ENCODE data around the gene PRKAB1. TPM values are rescaled to one million over a fixed set of nuclear protein-coding genes. Genes with fewer than 3 reads are reported as not detected.

PRKAB1 gene
- total RNA-seq, 2 donors from 2014 or later = 52.3 to 63.7 TPM

DNA sequence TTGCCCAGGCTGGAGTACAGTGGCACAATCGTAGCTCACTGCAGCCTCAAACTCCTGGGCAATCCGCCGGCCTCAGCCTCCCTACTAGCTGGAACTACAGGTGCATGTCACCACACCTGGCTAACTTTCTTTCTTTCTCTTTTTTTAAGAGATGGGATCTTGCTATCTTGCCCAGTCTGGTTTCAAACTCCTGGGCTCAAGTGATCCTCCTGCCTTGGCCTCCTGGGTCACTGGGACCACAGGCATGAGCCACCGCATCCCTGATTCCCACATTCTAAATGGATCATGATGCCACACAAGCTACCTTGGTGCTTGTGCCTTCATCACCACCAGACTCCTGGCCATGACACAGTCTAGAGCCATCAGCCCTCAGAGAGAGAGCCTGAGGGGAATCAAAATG is 43.8 kb downstream of the PRKAB1 start:
- Mint-ChIP-seq H3K36me3 (ENCODE audit: insufficient read depth in 2 of 2) (peaks cover 8 to 36% of the 10 kb centered on the region in 2 donors), H3K4me1 (ENCODE audit: low read depth) (peaks cover 12% of the 10 kb centered on the region), H3K27me3 (ENCODE audit: low read depth) (no peaks in the 10 kb centered on the region), H3K9me3 (peaks cover 2 to 5% of the 10 kb centered on the region in 2 donors), H3K4me3 (no peak overlapping the region), H3K27ac (no peak overlapping the region)
- no peak for ATAC-seq (replicated peaks in 1 of 2)
- no peak for DNase-seq

DNA sequence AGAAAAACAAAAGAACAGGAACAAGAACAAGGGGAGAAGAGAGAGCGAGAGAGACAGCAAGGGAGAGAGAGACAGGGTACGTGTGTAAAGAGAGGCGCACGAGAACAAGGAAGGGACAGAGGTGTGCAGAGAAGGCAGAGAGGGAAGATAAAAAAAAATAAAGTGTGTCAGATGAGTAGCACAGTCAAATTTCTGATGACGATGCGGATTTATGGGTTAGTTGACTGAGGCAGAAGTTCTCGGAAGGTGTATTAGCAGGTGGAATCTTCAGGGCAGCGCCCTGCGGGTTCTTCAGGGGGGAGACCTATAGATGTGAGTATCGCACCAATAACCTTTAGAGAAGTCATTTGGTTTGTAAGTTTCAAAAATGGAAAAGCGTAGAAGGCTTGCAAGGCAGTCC is 44.8 kb downstream of the PRKAB1 start:
- H3K27ac Mint-ChIP-seq = no peak overlapping the region
- H3K9me3 Mint-ChIP-seq = peaks cover 0 to 5% of the 10 kb centered on the region in 2 donors
- ATAC-seq (replicated peaks in 1 of 2) = no peak

DNA sequence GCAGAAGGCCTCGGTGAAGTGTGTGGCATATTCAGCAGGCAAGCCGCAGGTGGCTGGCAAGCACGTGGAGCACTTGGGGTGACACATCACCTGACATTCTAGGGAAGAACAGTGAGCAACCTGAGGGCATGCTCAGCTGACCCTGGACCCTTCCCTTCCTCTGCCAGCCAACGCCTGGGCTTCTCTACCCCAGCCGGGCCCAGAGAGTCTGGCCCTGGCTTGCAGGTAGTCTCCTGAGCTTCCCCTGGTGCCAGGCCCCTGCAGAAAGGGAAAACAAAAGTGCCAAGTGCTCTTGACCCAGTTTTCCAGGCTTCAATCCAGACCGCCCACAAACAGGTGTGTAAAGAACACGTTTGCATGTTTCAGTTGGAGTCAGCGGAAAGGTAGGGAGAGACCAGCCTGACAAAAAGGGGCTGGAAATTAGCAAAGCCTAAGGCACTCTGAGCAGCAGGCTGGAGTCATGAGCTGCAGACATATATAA is 45.7 kb downstream of the PRKAB1 start:
- peaks cover 0 to 5% of the 10 kb centered on the region in 2 donors for H3K9me3 Mint-ChIP-seq
- ATAC-seq (replicated peaks in 1 of 2) (no peak), DNase-seq (no peak)
- H3K4me1 Mint-ChIP-seq (ENCODE audit: low read depth) = peaks cover 12% of the 10 kb centered on the region
- no peaks in the 10 kb centered on the region for H3K27me3 Mint-ChIP-seq (ENCODE audit: low read depth)
- no peak overlapping the region for H3K4me3 Mint-ChIP-seq
- H3K27ac Mint-ChIP-seq = no peak overlapping the region
- peaks cover 8 to 30% of the 10 kb centered on the region in 2 donors for H3K36me3 Mint-ChIP-seq (ENCODE audit: insufficient read depth in 2 of 2)

More for the DNA sequence above, 44.8 kb downstream of the PRKAB1 start:
- peaks cover 8 to 30% of the 10 kb centered on the region in 2 donors for H3K36me3 Mint-ChIP-seq (ENCODE audit: insufficient read depth in 2 of 2)
- H3K4me1 Mint-ChIP-seq (ENCODE audit: low read depth) = peaks cover 12% of the 10 kb centered on the region
- no peak for DNase-seq
- H3K4me3 Mint-ChIP-seq = no peak overlapping the region
- no peaks in the 10 kb centered on the region for H3K27me3 Mint-ChIP-seq (ENCODE audit: low read depth)

DNA sequence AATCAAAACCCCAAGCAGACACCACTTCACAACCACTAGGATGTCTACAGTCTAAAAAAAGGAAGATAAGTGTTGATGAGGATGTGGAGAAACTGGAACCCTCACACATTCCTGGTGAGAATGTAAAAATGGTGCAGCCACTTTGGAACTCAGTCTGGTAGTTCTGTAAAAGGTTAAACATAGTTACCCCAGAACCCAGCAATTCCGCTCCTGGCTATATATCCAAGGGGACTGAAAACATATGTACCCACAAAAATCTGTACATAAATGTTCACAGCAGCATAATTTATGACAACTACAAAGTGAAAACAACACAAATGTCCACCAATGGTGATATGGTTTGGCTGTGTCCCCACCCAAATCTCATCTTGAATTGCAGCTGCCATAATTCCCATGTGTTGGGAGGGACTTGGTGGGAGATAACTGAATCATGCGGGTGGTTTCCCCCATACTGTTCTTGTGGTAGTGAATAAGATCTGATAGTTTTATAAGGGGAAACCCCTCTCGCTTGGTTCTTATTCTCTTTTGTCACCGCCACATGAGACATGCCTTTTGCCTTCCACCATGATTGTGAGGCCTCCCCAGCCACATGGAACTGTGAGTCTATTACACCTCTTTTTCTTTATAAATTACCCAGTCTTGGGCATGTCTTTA is 46.8 kb downstream of the PRKAB1 start:
- ATAC-seq (replicated peaks in 1 of 2) (no peak), DNase-seq (no peak)
- peaks cover 0 to 5% of the 10 kb centered on the region in 2 donors for H3K9me3 Mint-ChIP-seq
- peaks cover 12% of the 10 kb centered on the region for H3K4me1 Mint-ChIP-seq (ENCODE audit: low read depth)
- H3K27ac Mint-ChIP-seq = no peak overlapping the region
- no peak overlapping the region for H3K4me3 Mint-ChIP-seq
- no peaks in the 10 kb centered on the region for H3K27me3 Mint-ChIP-seq (ENCODE audit: low read depth)
- peaks cover 11 to 30% of the 10 kb centered on the region in 2 donors for H3K36me3 Mint-ChIP-seq (ENCODE audit: insufficient read depth in 2 of 2)

DNA sequence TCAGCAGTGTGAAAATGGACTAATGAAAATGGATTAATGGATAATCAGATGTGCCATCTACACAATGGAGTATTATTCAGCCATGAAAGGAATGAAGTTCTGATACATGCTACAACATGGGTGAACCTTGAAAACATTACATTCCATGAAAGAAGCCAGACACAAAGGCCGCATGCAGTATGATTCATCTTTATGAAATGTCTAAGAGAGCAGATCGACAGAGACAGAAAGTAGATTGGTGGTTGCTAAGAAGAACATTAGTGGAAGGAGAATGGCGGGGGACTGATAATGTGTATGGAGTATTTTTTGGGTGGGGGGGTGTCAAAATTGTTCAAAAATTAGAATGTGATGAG is 47.3 kb downstream of the PRKAB1 start:
- Mint-ChIP-seq H3K27ac (no peak overlapping the region), H3K4me3 (no peak overlapping the region), H3K27me3 (ENCODE audit: low read depth) (no peaks in the 10 kb centered on the region), H3K36me3 (ENCODE audit: insufficient read depth in 2 of 2) (peaks cover 11 to 30% of the 10 kb centered on the region in 2 donors), H3K4me1 (ENCODE audit: low read depth) (peaks cover 12% of the 10 kb centered on the region), H3K9me3 (peaks cover 0 to 5% of the 10 kb centered on the region in 2 donors)
- ATAC-seq (replicated peaks in 1 of 2) (no peak), DNase-seq (no peak)

DNA sequence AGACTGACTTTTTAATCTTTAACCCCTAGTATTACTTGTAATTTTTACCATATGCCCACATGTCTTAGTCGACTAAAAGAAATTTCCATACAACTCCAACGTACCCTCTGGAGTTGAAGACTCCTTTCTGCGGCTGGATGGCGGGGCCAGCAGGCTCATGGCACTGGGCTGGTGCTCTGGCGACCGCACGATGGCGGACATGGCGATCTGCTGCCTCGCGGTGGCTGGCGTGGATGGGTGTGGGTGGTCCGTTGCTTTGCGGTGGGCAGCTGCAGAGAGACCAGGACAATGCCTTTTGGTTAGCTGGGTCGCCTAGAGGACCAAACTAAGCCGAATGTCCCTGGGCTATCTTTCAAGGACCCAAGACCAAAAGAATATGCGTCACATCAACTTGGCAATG is 50.2 kb downstream of the PRKAB1 start:
- Mint-ChIP-seq H3K4me3 (no peak overlapping the region), H3K27me3 (ENCODE audit: low read depth) (no peaks in the 10 kb centered on the region), H3K4me1 (ENCODE audit: low read depth) (peaks cover 12% of the 10 kb centered on the region), H3K36me3 (ENCODE audit: insufficient read depth in 2 of 2) (peaks cover 8 to 24% of the 10 kb centered on the region in 2 donors), H3K9me3 (peaks cover 0 to 5% of the 10 kb centered on the region in 2 donors), H3K27ac (no peak overlapping the region)
- ATAC-seq (replicated peaks in 1 of 2) (no peak), DNase-seq (no peak)

DNA sequence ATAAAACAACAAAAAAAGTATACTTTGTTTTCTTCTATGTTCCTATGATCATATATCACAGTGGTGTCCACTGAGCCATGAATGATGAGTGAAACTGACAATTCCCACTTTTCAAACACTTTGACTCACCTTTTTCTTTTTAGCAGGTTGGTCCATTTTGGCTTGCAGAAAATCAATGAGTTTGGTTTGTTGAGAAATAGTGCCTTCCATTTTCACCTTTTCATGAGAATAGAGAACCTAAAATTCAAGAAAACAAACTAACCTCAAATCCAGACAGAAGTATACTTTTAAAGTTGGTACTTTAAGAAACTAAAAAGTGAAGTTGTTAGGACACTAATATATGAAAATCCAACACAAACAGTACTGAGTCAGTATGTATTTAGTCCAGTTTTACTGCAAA is 52.4 kb downstream of the PRKAB1 start:
- Mint-ChIP-seq H3K27ac (no peak overlapping the region), H3K36me3 (ENCODE audit: insufficient read depth in 2 of 2) (peaks cover 3 to 11% of the 10 kb centered on the region in 2 donors), H3K9me3 (peaks cover 0 to under 1% of the 10 kb centered on the region in 2 donors), H3K4me3 (no peak overlapping the region), H3K4me1 (ENCODE audit: low read depth) (peaks cover 8% of the 10 kb centered on the region), H3K27me3 (ENCODE audit: low read depth) (no peaks in the 10 kb centered on the region)
- ATAC-seq (replicated peaks in 1 of 2) (no peak), DNase-seq (no peak)

DNA sequence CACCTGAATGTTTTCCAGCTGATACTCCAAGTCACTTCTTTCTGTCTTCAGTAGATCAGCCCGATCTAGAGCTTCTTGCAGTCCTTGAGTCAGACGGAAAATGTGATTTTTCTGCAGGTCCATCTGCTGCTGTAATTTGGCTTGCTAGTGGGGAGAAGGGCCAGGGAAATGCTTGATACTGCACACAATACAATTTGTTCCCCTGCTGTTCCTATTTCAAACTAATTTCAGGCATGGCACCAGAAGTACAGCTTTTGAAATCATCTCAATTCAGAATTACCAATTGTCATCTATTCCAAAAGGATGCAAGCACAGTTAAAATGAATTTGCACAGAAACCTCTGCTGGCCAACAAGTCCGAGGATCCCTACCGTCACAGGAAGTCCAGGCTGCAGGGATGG is 53.4 kb downstream of the PRKAB1 start:
- H3K27ac Mint-ChIP-seq = no peak overlapping the region
- H3K36me3 Mint-ChIP-seq (ENCODE audit: insufficient read depth in 2 of 2) = peaks cover 3 to 9% of the 10 kb centered on the region in 2 donors
- H3K4me1 Mint-ChIP-seq (ENCODE audit: low read depth) = peaks cover 5% of the 10 kb centered on the region
- DNase-seq (no peak), ATAC-seq (replicated peaks in 1 of 2) (no peak)
- no peaks in the 10 kb centered on the region for H3K27me3 Mint-ChIP-seq (ENCODE audit: low read depth)
- no peaks in the 10 kb centered on the region for H3K9me3 Mint-ChIP-seq
- no peak overlapping the region for H3K4me3 Mint-ChIP-seq

DNA sequence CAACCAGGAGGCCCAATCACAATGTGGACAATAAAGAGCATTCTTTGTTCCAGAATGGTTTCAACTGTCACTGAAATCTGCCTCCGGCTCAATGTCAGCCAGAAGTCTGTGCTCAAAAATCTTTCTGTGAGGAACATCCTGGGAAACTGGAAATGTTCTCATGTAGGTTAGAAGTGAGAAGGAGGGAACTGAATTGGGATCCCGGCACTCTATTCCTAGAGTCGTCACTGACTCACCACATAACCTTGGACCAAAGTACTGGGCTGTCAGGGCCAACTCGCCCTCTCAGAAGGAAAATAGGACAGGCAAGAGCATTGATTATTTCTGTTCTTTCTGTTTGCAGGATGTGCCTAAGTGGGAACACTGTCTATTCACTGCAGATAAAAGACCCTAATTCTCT is 57.6 kb downstream of the PRKAB1 start:
- ATAC-seq (replicated peaks in 1 of 2) (no peak), DNase-seq (no peak)
- Mint-ChIP-seq H3K36me3 (ENCODE audit: insufficient read depth in 2 of 2) (peaks cover 0 to 7% of the 10 kb centered on the region in 2 donors), H3K4me3 (no peak overlapping the region), H3K4me1 (ENCODE audit: low read depth) (peaks cover 7% of the 10 kb centered on the region), H3K9me3 (no peaks in the 10 kb centered on the region), H3K27me3 (ENCODE audit: low read depth) (no peaks in the 10 kb centered on the region), H3K27ac (no peak overlapping the region)

DNA sequence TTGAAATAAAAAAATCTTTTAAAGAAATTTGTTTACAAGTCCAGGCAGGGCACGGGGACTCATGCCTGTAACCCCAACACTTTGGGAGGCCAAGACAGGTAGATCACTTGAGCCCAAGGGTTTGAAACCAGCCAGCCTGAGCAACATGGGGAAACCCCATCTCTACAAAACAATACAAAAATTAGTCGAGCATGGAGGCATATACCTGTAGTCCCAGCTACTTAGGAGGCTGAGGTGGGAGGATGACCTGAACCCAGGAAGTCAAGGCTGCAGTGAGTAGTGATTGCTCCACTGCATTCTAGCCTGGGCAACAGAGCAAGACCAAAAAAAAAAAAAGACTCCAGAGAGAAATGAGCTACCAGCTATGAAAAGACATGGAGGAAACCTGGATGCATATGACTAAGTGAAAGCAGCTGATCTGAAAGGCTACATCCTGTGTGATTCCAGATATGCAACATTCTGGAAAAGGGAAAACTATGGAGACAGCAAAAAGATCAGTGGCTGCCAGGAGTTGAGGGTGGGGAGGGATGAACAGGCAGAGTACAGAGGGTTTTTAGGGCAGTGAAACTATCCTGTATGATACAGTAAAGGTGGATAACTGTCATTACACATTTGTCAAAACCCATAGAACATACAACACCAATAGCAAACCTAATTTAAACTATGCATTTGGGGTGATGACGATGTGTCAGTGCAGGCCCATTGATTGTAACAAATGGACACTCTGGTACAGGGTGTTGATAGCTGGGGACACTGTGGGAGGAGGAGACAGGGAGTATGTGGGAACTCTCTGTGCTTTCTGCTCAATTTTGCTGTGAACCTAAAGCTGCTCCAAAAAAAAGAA is 59.9 kb downstream of the PRKAB1 start:
- DNase-seq (no peak), ATAC-seq (replicated peaks in 1 of 2) (no peak)
- Mint-ChIP-seq H3K27ac (no peak overlapping the region), H3K4me3 (no peak overlapping the region), H3K9me3 (no peaks in the 10 kb centered on the region), H3K27me3 (ENCODE audit: low read depth) (no peaks in the 10 kb centered on the region), H3K36me3 (ENCODE audit: insufficient read depth in 2 of 2) (peaks cover 0 to 11% of the 10 kb centered on the region in 2 donors), H3K4me1 (ENCODE audit: low read depth) (peaks cover 12% of the 10 kb centered on the region)

DNA sequence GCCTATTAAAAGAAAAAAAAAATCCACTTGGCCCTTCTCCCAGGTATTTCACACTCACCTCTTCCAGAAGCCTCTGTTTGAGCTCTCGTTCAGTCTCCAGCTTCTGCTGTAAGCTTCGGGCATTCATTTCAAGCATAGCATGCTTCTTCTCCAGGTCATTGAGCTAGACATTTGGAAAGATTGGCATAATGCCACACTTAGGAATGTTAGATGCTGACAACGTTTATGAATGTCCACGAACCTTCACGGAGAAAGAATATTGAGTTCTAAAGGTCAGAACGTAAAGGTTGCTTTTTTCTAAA is 60.5 kb downstream of the PRKAB1 start:
- ATAC-seq (replicated peaks in 1 of 2) (no peak), DNase-seq (no peak)
- no peak overlapping the region for H3K27ac Mint-ChIP-seq
- peaks cover 12% of the 10 kb centered on the region for H3K4me1 Mint-ChIP-seq (ENCODE audit: low read depth)
- H3K36me3 Mint-ChIP-seq (ENCODE audit: insufficient read depth in 2 of 2) = peaks cover 0 to 13% of the 10 kb centered on the region in 2 donors
- H3K4me3 Mint-ChIP-seq = no peak overlapping the region
- H3K27me3 Mint-ChIP-seq (ENCODE audit: low read depth) = no peaks in the 10 kb centered on the region
- no peaks in the 10 kb centered on the region for H3K9me3 Mint-ChIP-seq

DNA sequence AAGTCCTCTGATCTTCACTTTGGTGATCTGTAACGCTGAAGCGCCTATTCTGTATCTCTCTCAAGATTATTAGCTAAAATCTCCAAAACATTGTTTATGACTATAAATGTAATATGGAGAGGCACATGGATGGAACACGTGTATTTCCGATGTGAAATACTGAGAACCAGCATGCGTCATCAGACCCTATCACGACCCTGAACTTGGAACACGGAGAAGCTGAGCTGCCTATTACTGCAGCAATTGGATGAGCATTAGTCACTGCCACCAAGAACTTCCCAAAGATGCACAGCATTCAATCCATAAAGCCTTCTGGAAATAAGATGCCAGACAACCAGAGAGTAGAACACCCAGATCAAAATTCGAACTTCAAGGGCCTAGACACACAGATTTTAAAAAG is 61.9 kb downstream of the PRKAB1 start:
- H3K9me3 Mint-ChIP-seq = no peaks in the 10 kb centered on the region
- no peak overlapping the region for H3K27ac Mint-ChIP-seq
- no peak for ATAC-seq (replicated peaks in 1 of 2)
- H3K4me3 Mint-ChIP-seq = no peak overlapping the region
- H3K27me3 Mint-ChIP-seq (ENCODE audit: low read depth) = no peaks in the 10 kb centered on the region
- H3K36me3 Mint-ChIP-seq (ENCODE audit: insufficient read depth in 2 of 2) = peaks cover 3 to 15% of the 10 kb centered on the region in 2 donors
- H3K4me1 Mint-ChIP-seq (ENCODE audit: low read depth) = peaks cover 12% of the 10 kb centered on the region
- no peak for DNase-seq

DNA sequence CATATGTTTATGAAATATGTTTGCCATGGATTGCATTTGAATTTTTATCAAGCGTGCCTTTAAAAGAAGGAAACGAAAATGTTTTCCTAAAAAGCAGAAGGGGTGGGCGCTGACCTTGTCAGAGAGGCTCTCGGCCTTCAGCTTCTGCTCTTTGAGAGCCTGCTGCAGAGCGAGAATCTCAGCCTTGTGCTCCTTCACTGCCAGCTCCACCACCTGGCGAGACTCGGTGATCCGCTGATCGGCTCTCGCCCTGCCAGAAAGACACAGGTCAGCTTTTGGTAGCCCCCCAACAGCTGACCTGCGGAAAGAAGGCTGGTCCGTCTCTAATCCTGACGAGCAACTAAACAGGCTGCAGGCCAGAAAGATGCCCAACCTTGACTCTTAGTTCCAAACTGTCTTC is 62.4 kb downstream of the PRKAB1 start:
- no peaks in the 10 kb centered on the region for H3K9me3 Mint-ChIP-seq
- H3K27ac Mint-ChIP-seq = no peak overlapping the region
- DNase-seq (no peak), ATAC-seq (replicated peaks in 1 of 2) (no peak)
- peaks cover 3 to 15% of the 10 kb centered on the region in 2 donors for H3K36me3 Mint-ChIP-seq (ENCODE audit: insufficient read depth in 2 of 2)
- H3K4me1 Mint-ChIP-seq (ENCODE audit: low read depth) = peaks cover 12% of the 10 kb centered on the region
- no peak overlapping the region for H3K4me3 Mint-ChIP-seq
- H3K27me3 Mint-ChIP-seq (ENCODE audit: low read depth) = no peaks in the 10 kb centered on the region
